Ascending aorta (tissue), 2 donors: Measurements from ENCODE around the gene ESPNL. TPM values are rescaled to one million over a fixed set of nuclear protein-coding genes. Genes with fewer than 3 reads are reported as not detected.
"Not testable (repeated sequence)": the region's sequence is repeated elsewhere in the genome, so short reads cannot be mapped to it uniquely, and the experiment has no call there.

Source experiments
- DNase-seq, 2 donors: peaks; one replicate each; pipeline ENCODE4 v3.0.0-alpha.2; 2019; ENCODE audit warnings: low spot score in 2 of 2
- H3K27ac ChIP-seq, 2 donors: fragments of 200-600 bp; sonication (generic); one replicate each; pipeline ENCODE4 v1.5.1; 2016 to 2017; ENCODE audit warnings: mild to moderate bottlenecking in 1 of 2
- H3K27me3 ChIP-seq: fragments of 200-600 bp; sonication (generic); one replicate; pipeline ENCODE4 v1.5.1; 2017
- H3K36me3 ChIP-seq, 2 donors: fragments of 200-600 bp; sonication (generic); one replicate each; pipeline ENCODE4 v1.5.1; 2016
- H3K4me1 ChIP-seq, 2 donors: fragments of 200-600 bp; sonication (generic); one replicate each; pipeline ENCODE4 v1.5.1; 2016 to 2017; ENCODE audit warnings: mild to moderate bottlenecking in 1 of 2
- H3K4me3 ChIP-seq, 2 donors: fragments of 200-600 bp; sonication (generic); one replicate each; pipeline ENCODE4 v1.5.1; 2016 to 2017; ENCODE audit warnings: mild to moderate bottlenecking in 1 of 2
- H3K9me3 ChIP-seq, 2 donors: fragments of 200-600 bp; sonication (generic); one replicate each; pipeline ENCODE4 v1.5.1; 2016
- CTCF ChIP-seq, 3 experiments: fragments of 200-600 bp in 2 of 3; fragments of 450-650 bp in 1 of 3; sonication (generic) in 2 of 3; IDR thresholded peaks; one replicate each; pipeline ENCODE4 v1.5.1; 2016 to 2019; ENCODE audit warnings: antibody characterized with exemption in 3 of 3, mild to moderate bottlenecking in 1 of 3, moderate library complexity in 1 of 3
- intact Hi-C: fragments of 100-400 bp; cut with DNase I; formaldehyde crosslinking; loops from one replicate; pipeline ENCODE4 v1.15.1; 2023
- total RNA-seq: library from RNA; depleted of rRNA; stranded (reverse); fragments of >200 nt; gene quantifications from one replicate; pipeline ENCODE4 v1.1.0, GENCODE V29; 2016

The ESPNL gene
- total RNA-seq, 1 donor from 2014 or later, result not detected

- peaks cover 5 to 6% of the 10 kb centered on the region in 2 donors for H3K36me3 ChIP-seq
- DNase-seq, result no peak
- intact Hi-C loops, result no loop called here
- no peak overlapping the region for H3K4me3 ChIP-seq
- peaks cover 5 to 8% of the 10 kb centered on the region in 2 donors for H3K4me1 ChIP-seq
- TF ChIP-seq CTCF (IDR thresholded peaks at IDR 0.05), result no peak
- no peak overlapping the region for H3K27ac ChIP-seq
- no peaks in the 10 kb centered on the region for H3K9me3 ChIP-seq
- no peaks in the 10 kb centered on the region for H3K27me3 ChIP-seq
Measured at GRCh38 chr2:238065071-238065846, 34.9 kb upstream of the ESPNL start.

- TF ChIP-seq CTCF (IDR thresholded peaks at IDR 0.05), result no peak
- H3K27ac ChIP-seq, result no peak overlapping the region
- peaks cover 5 to 8% of the 10 kb centered on the region in 2 donors for H3K4me1 ChIP-seq
- H3K9me3 ChIP-seq, result no peaks in the 10 kb centered on the region
- H3K4me3 ChIP-seq, result no peak overlapping the region
- peaks cover 5 to 14% of the 10 kb centered on the region in 2 donors for H3K36me3 ChIP-seq
- no peak for DNase-seq
- no peaks in the 10 kb centered on the region for H3K27me3 ChIP-seq
- intact Hi-C loops, result no loop called here
Measured at GRCh38 chr2:238066218-238066617, 33.9 kb upstream of the ESPNL start.

- H3K4me1 ChIP-seq, H3K9me3 ChIP-seq, DNase-seq, H3K27me3 ChIP-seq, intact Hi-C loops, H3K27ac ChIP-seq, H3K4me3 ChIP-seq: not testable (repeated sequence)
- peaks cover 6 to 18% of the 10 kb centered on the region in 2 donors for H3K36me3 ChIP-seq
Measured at GRCh38 chr2:238066718-238067117, 33.4 kb upstream of the ESPNL start.

GRCh38 chr2:238067939-238068338 lies 32.2 kb upstream of the ESPNL start:
- no peaks in the 10 kb centered on the region for H3K27me3 ChIP-seq
- H3K4me3 ChIP-seq, result no peak overlapping the region
- H3K9me3 ChIP-seq, result no peaks in the 10 kb centered on the region
- DNase-seq, result no peak
- intact Hi-C loops, result no loop called here
- H3K27ac ChIP-seq, result no peak overlapping the region
- H3K36me3 ChIP-seq, result peaks cover 8 to 18% of the 10 kb centered on the region in 2 donors
- TF ChIP-seq CTCF (IDR thresholded peaks at IDR 0.05), result no peak
- no peaks in the 10 kb centered on the region for H3K4me1 ChIP-seq

GRCh38 chr2:238069021-238069709 lies 31.0 kb upstream of the ESPNL start:
- Histone ChIP-seq H3K4me1 (no peaks in the 10 kb centered on the region), H3K36me3 (peaks cover 8 to 18% of the 10 kb centered on the region in 2 donors), H3K9me3 (no peaks in the 10 kb centered on the region), H3K4me3 (no peak overlapping the region), H3K27ac (no peak overlapping the region), H3K27me3 (no peaks in the 10 kb centered on the region)
- intact Hi-C loops, result no loop called here
- DNase-seq, result no peak
- no peak for TF ChIP-seq CTCF (IDR thresholded peaks at IDR 0.05)

- TF ChIP-seq CTCF (IDR thresholded peaks at IDR 0.05), result no peak
- Histone ChIP-seq H3K4me1 (no peaks in the 10 kb centered on the region), H3K9me3 (no peaks in the 10 kb centered on the region), H3K27me3 (no peaks in the 10 kb centered on the region), H3K36me3 (peaks cover 8 to 18% of the 10 kb centered on the region in 2 donors), H3K27ac (no peak overlapping the region), H3K4me3 (no peak overlapping the region)
- no peak for DNase-seq
- intact Hi-C loops, result no loop called here
Measured at GRCh38 chr2:238069877-238070276, 30.3 kb upstream of the ESPNL start.
